K562 (cell line): ENCODE results near the gene LPIN2. TPM values are rescaled to one million over a fixed set of nuclear protein-coding genes. Genes with fewer than 3 reads are reported as not detected.

Source experiments
- BHLHE40 ChIP-seq: IDR thresholded peaks from 2 replicates; pipeline ENCODE4 v1.6.1; 2011; ENCODE audit warnings: low read length, improper control_type of control experiment
- BRF2 ChIP-seq: IDR thresholded peaks from 3 replicates; pipeline ENCODE4 v1.6.1; 2011; ENCODE audit warnings: borderline replicate concordance, mild to moderate bottlenecking; ENCODE audit not compliant: insufficient read length, insufficient read depth
- CBFA2T2 ChIP-seq: fragments of 450-650 bp; conservative IDR thresholded peaks from 2 replicates; pipeline ENCODE4 v1.6.1; 2017; ENCODE audit warnings: mild to moderate bottlenecking
- CCNT2 ChIP-seq: IDR thresholded peaks from 2 replicates; pipeline ENCODE4 v1.6.1; 2011; ENCODE audit warnings: borderline replicate concordance, low read depth, mild to moderate bottlenecking, moderate library complexity, mixed read lengths, low read length; ENCODE audit not compliant: insufficient read length; ENCODE audit errors: extremely low read depth
- CHCHD3 ChIP-seq: fragments of 250-450 bp; sonication (Bioruptor Pico); IDR thresholded peaks from 2 replicates; pipeline ENCODE4 v2.1.2; 2022; ENCODE audit warnings: mild to moderate bottlenecking
- DEAF1 ChIP-seq: fragments of 450-650 bp; formaldehyde crosslinking; IDR thresholded peaks from 2 replicates; pipeline ENCODE4 v1.4.0; 2020; ENCODE audit warnings: mild to moderate bottlenecking, moderate library complexity
- FOXP4 ChIP-seq: sonication (generic); formaldehyde crosslinking; IDR thresholded peaks from 2 replicates; pipeline ENCODE4 v1.8.0; 2022; ENCODE audit warnings: mild to moderate bottlenecking, missing genetic modification reagents, borderline replicate concordance
- MAFG ChIP-seq: fragments of 450-650 bp; conservative IDR thresholded peaks from 2 replicates; pipeline ENCODE4 v1.6.1; 2016; ENCODE audit warnings: missing genetic modification characterization, missing compliant biosample characterization
- NKRF ChIP-seq: fragments of 450-650 bp; IDR thresholded peaks from 2 replicates; pipeline ENCODE4 v1.6.1; 2016; ENCODE audit warnings: borderline replicate concordance
- NRF1 ChIP-seq, 2 experiments: fragments of 450-650 bp; IDR thresholded peaks in 1 of 2; conservative IDR thresholded peaks in 1 of 2; 2 replicates each; pipeline ENCODE4 v1.6.1; 2014; ENCODE audit warnings: mild to moderate bottlenecking in 2 of 2
- SIX5 ChIP-seq, 2 experiments: IDR thresholded peaks; 2 replicates each; pipeline ENCODE4 v1.6.1; 2011; ENCODE audit warnings: low read length in 2 of 2, borderline replicate concordance in 1 of 2, low read depth in 1 of 2, mild to moderate bottlenecking in 1 of 2, moderate library complexity in 1 of 2; ENCODE audit not compliant: insufficient read depth in 1 of 2
- ZBTB2 ChIP-seq: fragments of 450-650 bp; IDR thresholded peaks from 2 replicates; pipeline ENCODE4 v1.6.1; 2016; ENCODE audit warnings: antibody characterized with exemption
- ZNF217 ChIP-seq: sonication (generic); formaldehyde crosslinking; IDR thresholded peaks from 2 replicates; pipeline ENCODE4 v1.8.0; 2022; ENCODE audit warnings: mild to moderate bottlenecking, missing genetic modification reagents
- ZNF592 ChIP-seq: fragments of 450-650 bp; IDR thresholded peaks from 2 replicates; pipeline ENCODE4 v1.6.1; 2017; ENCODE audit warnings: antibody characterized with exemption, mild to moderate bottlenecking
- polyA plus RNA-seq, 8 experiments: library from polyadenylated mRNA; depleted of rRNA in 4 of 8; stranded (reverse) in 5 of 8; unstranded in 3 of 8; fragments of >200 nt; fragmentation: Nextera tagmentation in 2 of 8; fragmentation: Illumina TruSeq in 1 of 8; extraction: Ambion mirVana in 2 of 8; extraction: Trizol in 1 of 8; gene quantifications; 2 replicates each; pipeline versions ENCODE4 v1.2.1 to v1.2.3, GENCODE V29; 2011 to 2014; ENCODE audit warnings: inconsistent platforms in 1 of 8, missing spikeins in 1 of 8
- total RNA-seq, 7 experiments: library from RNA; depleted of rRNA in 6 of 7; stranded (reverse); fragments of >200 nt in 6 of 7; fragmentation: Illumina TruSeq in 2 of 7; extraction: Trizol in 2 of 7; gene quantifications; 2 replicates each; pipeline versions ENCODE4 v1.2.1 to v1.2.3, GENCODE V29; 2011 to 2021; ENCODE audit warnings: low replicate concordance in 1 of 7

Gene LPIN2
- total and polyA plus RNA-seq, 9 of the 15 experiments (the other 6 are each of a cell fraction or from before 2014, with no cell fraction given): 5.2 to 34.8 (median 24.6) TPM

GRCh38 chr18:2985628-2986027, 27.3 kb downstream of the LPIN2 start (continued):
- TF ChIP-seq BRF2 (no peak), BHLHE40 (no peak), SIX5 (IDR thresholded peaks at IDR 0.05; ENCODE audit: borderline replicate concordance in 1 of 2, insufficient read depth in 1 of 2, low read depth in 1 of 2, low read length in 2 of 2) (no peak), FOXP4 (CRISPR knock-in tag) (no peak), DEAF1 (CRISPR knock-in tag) (peak; percentile 48; the same call in 1 of the 2 replicates), ZNF217 (CRISPR knock-in tag) (no peak), NRF1 (conservative IDR thresholded peaks at IDR 0.05 in 1 of 2, IDR thresholded peaks at IDR 0.05 in 1 of 2) (no peak), ZNF592 (peak; percentile 13; the same call in 1 of the 2 replicates), CCNT2 (no peak), ZBTB2 (no peak), CHCHD3 (CRISPR knock-in tag) (no peak), MAFG (tag) (no peak), NKRF (no peak), CBFA2T2 (no peak)
